SJCRH30 (cell line): Measurements from ENCODE around the gene GHDC. TPM values are rescaled to one million over a fixed set of nuclear protein-coding genes. Genes with fewer than 3 reads are reported as not detected.

Experiments used
- total RNA-seq: library from RNA; depleted of rRNA; stranded (reverse); fragments of >200 nt; shearing (Covaris generic); gene quantifications from 2 replicates; pipeline ENCODE4 v1.2.3, GENCODE V29; 2014; rRNA removed

The GHDC gene
- total RNA-seq, 1 experiment from 2014 or later, result 9.9 TPM

Other genes with a start within 250 kb of the GHDC start
- gene CNP, start 227.7 kb downstream of the GHDC start, total RNA-seq, result 101 and 105 TPM in 2 replicates
- 103 and 104 TPM in 2 replicates for gene DNAJC7, start 177.1 kb downstream of the GHDC start, total RNA-seq
- gene NKIRAS2, start 174.4 kb downstream of the GHDC start, total RNA-seq, result 80.3 and 81.6 TPM in 2 replicates
- 0.18 and 0.49 TPM in 2 replicates for gene C17orf113, start 143.9 kb downstream of the GHDC start, total RNA-seq
- gene ZNF385C, start 96.0 kb downstream of the GHDC start, total RNA-seq, result 1.3 and 1.5 TPM in 2 replicates
- 0.12 TPM in 1 of 2 replicates, not detected in the other for gene DHX58, start 81.8 kb downstream of the GHDC start, total RNA-seq
- 23.5 and 27.2 TPM in 2 replicates for gene KAT2A, start 73.1 kb downstream of the GHDC start, total RNA-seq
- 0.28 and 0.32 TPM in 2 replicates for gene HSPB9, start 71.7 kb downstream of the GHDC start, total RNA-seq
- gene RAB5C, start 39.5 kb downstream of the GHDC start, total RNA-seq, result 90.2 and 91.1 TPM in 2 replicates
- gene KCNH4, start 13.4 kb downstream of the GHDC start, total RNA-seq, result 0.04 TPM in 1 of 2 replicates, not detected in the other
- gene HCRT, start 9.0 kb downstream of the GHDC start, total RNA-seq, result 1.0 TPM in 1 of 2 replicates, not detected in the other
- 25.7 and 31.1 TPM in 2 replicates for gene STAT5B, start 81.9 kb upstream of the GHDC start, total RNA-seq
- gene STAT5A, start 94.0 kb upstream of the GHDC start, total RNA-seq, result 5.0 and 5.9 TPM in 2 replicates
- gene STAT3, start 193.9 kb upstream of the GHDC start, total RNA-seq, result 107 and 113 TPM in 2 replicates
- gene CAVIN1, start 228.8 kb upstream of the GHDC start, total RNA-seq, result 46.9 and 47.8 TPM in 2 replicates